Ovary (tissue), 9 donors: ENCODE results near the gene MSI2. TPM values are rescaled to one million over a fixed set of nuclear protein-coding genes. Genes with fewer than 3 reads are reported as not detected.

ENCODE experiments used
- DNase-seq, 5 donors: peaks; one replicate each; pipeline ENCODE4 v3.0.0-alpha.2; 2019 to 2020
- H3K27ac ChIP-seq, 2 donors: fragments of 200-600 bp; one replicate each; pipeline versions ENCODE4 v1.5.1 to v1.8.0; 2019 to 2022
- H3K27me3 ChIP-seq: fragments of 200-600 bp; one replicate; pipeline ENCODE4 v1.8.0; 2022
- H3K36me3 ChIP-seq: fragments of 200-600 bp; sonication (generic); one replicate; pipeline ENCODE4 v1.5.1; 2019
- H3K4me1 ChIP-seq: one replicate; pipeline ENCODE4 v1.8.1; 2013; ENCODE audit warnings: mild to moderate bottlenecking, moderate library complexity; ENCODE audit not compliant: insufficient read depth
- H3K4me3 ChIP-seq: fragments of 200-600 bp; sonication (generic); one replicate; pipeline ENCODE4 v1.5.1; 2017
- H3K9me3 ChIP-seq, 2 donors: fragments of 200-600 bp in 1 of 2; sonication (generic) in 1 of 2; one replicate each; pipeline versions ENCODE4 v1.5.1 to v1.8.1; 2013 to 2019; ENCODE audit warnings: mild to moderate bottlenecking in 1 of 2, moderate library complexity in 1 of 2
- CTCF ChIP-seq, 3 donors: fragments of 450-650 bp in 2 of 3; fragments of 200-600 bp in 1 of 3; IDR thresholded peaks; one replicate each; pipeline versions ENCODE4 v1.5.1 to v1.8.0; 2016 to 2022; ENCODE audit warnings: antibody characterized with exemption in 3 of 3, mild to moderate bottlenecking in 1 of 3
- EP300 ChIP-seq: sonication (generic); formaldehyde crosslinking; IDR thresholded peaks from one replicate; pipeline ENCODE4 v1.6.1; 2017; ENCODE audit warnings: antibody characterized with exemption
- POLR2A ChIP-seq: fragments of 450-650 bp; IDR thresholded peaks from one replicate; pipeline ENCODE4 v1.6.1; 2017; ENCODE audit warnings: antibody characterized with exemption, mild to moderate bottlenecking, moderate library complexity
- WGBS, 3 donors: extraction: QIAGEN DNeasy Blood & Tissue Kit in 1 of 3; methylation state at CpG; one replicate each; pipeline versions ENCODE4 v1.1.5 to v1.1.7; 2013 to 2017; 5-methylcytosine and 5-hydroxymethylcytosine counted together
- intact Hi-C, 4 donors: fragments of 100-400 bp; cut with DNase I; formaldehyde crosslinking; loops; one replicate each; pipeline versions ENCODE4 v1.11.0 to v1.15.1; 2022 to 2023
- polyA plus RNA-seq, 2 donors: library from polyadenylated mRNA; stranded (reverse); fragments of 200-250 nt in 1 of 2; fragments of 350-450 nt in 1 of 2; fragmentation: Illumina TruSeq in 1 of 2; extraction: RNeasy Lipid Tissue Mini Kit (QIAGEN cat#74804) in 1 of 2; gene quantifications; one replicate each; pipeline ENCODE4 v1.2.3, GENCODE V29; 2013 to 2014
- total RNA-seq, 7 donors: library from RNA; depleted of rRNA in 2 of 7; stranded (reverse); fragments of >200 nt in 2 of 7; fragmentation: NEBNext Ultra II Directional in 3 of 7; extraction: Animal tissue kit (Norgen Biotek cat#: 25700) in 3 of 7; gene quantifications; one replicate each; pipeline versions ENCODE4 v1.1.0 to v1.2.4, GENCODE V29; 2016 to 2023
- donor health status: DM: no; HTN: no; CAD: no; lungs with moderate emphysema.
- donor health status: DM: no; HTN: no; CAD: no.
- donor health status: Bipolar disorder and iron deficiency.
- donor health status: DM: yes; HTN: yes; CAD: no.
- donor health status: DM: no; HTN: no; CAD: no.
- donor health status: DM: yes; HTN: yes; CAD: no.

The MSI2 gene
- total and polyA plus RNA-seq, 9 donors = 43.1 to 199 (median 120) TPM

GRCh38 chr17:57465610-57466009, 209.3 kb downstream of the MSI2 start:
- H3K36me3 ChIP-seq = no peaks in the 10 kb centered on the region
- intact Hi-C loops = no loop called here
- WGBS, 3 donors = 30 to 39% (median 37%) methylated on average over 5 of the region's 5 CpGs
- DNase-seq = no peak
- H3K4me1 ChIP-seq = peaks cover 4% of the 10 kb centered on the region
- H3K9me3 ChIP-seq = no peaks in the 10 kb centered on the region
- no peaks in the 10 kb centered on the region for H3K27me3 ChIP-seq
- H3K4me3 ChIP-seq = no peak overlapping the region
- no peak for TF ChIP-seq CTCF (IDR thresholded peaks at IDR 0.05)
- no peak for TF ChIP-seq EP300
- no peak for TF ChIP-seq POLR2A
- H3K27ac ChIP-seq = no peak overlapping the region

GRCh38 chr17:57466017-57466471, 209.7 kb downstream of the MSI2 start:
- 32 to 49% (median 33%) methylated on average over 10 of the region's 10 CpGs for WGBS, 3 donors
- H3K27ac ChIP-seq = no peak overlapping the region
- H3K4me3 ChIP-seq = no peak overlapping the region
- no peak for DNase-seq
- H3K36me3 ChIP-seq = no peaks in the 10 kb centered on the region
- intact Hi-C loops = no loop called here
- TF ChIP-seq EP300 (no peak), POLR2A (no peak), CTCF (IDR thresholded peaks at IDR 0.05) (no peak)
- no peaks in the 10 kb centered on the region for H3K9me3 ChIP-seq
- no peaks in the 10 kb centered on the region for H3K27me3 ChIP-seq
- H3K4me1 ChIP-seq = peaks cover 4% of the 10 kb centered on the region

GRCh38 chr17:57466521-57466920, 210.2 kb downstream of the MSI2 start:
- Histone ChIP-seq H3K36me3 (no peaks in the 10 kb centered on the region), H3K9me3 (no peaks in the 10 kb centered on the region), H3K4me3 (no peak overlapping the region), H3K4me1 (peaks cover 5% of the 10 kb centered on the region), H3K27me3 (no peaks in the 10 kb centered on the region), H3K27ac (no peak overlapping the region)
- intact Hi-C loops = no loop called here
- TF ChIP-seq EP300 (no peak), POLR2A (no peak), CTCF (IDR thresholded peaks at IDR 0.05) (no peak)
- WGBS, 3 donors = 16 to 51% (median 28%) methylated on average over 1 of the region's 1 CpG
- DNase-seq = no peak

GRCh38 chr17:57467226-57467625, 210.9 kb downstream of the MSI2 start:
- no peak for TF ChIP-seq CTCF (IDR thresholded peaks at IDR 0.05)
- TF ChIP-seq POLR2A = no peak
- no peak for TF ChIP-seq EP300
- Histone ChIP-seq H3K9me3 (no peaks in the 10 kb centered on the region), H3K27me3 (no peaks in the 10 kb centered on the region), H3K36me3 (no peaks in the 10 kb centered on the region), H3K4me3 (no peak overlapping the region), H3K27ac (no peak overlapping the region), H3K4me1 (peaks cover 7% of the 10 kb centered on the region)
- DNase-seq = no peak
- intact Hi-C loops = no loop called here
- WGBS, 3 donors = 96 to 98% (median 97%) methylated on average over 4 of the region's 4 CpGs

- no peaks in the 10 kb centered on the region for H3K27me3 ChIP-seq
- no peaks in the 10 kb centered on the region for H3K9me3 ChIP-seq
- intact Hi-C loops = no loop called here
- H3K36me3 ChIP-seq = no peaks in the 10 kb centered on the region
- WGBS, 3 donors = 85 to 92% (median 87%) methylated on average over 5 of the region's 5 CpGs
- peaks cover 8% of the 10 kb centered on the region for H3K4me1 ChIP-seq
- H3K4me3 ChIP-seq = no peak overlapping the region
- H3K27ac ChIP-seq = no peak overlapping the region
- no peak for DNase-seq
- TF ChIP-seq EP300 (no peak), CTCF (IDR thresholded peaks at IDR 0.05) (no peak), POLR2A (no peak)
Measured at GRCh38 chr17:57467801-57468200, 211.5 kb downstream of the MSI2 start.
